ENCODE data around the gene TP53BP2. TPM values are rescaled to one million over a fixed set of nuclear protein-coding genes. Genes with fewer than 3 reads are reported as not detected.

Gene TP53BP2
- total RNA-seq, 6 experiments from 2014 or later, result 13.7 to 46.4 (median 19.0) TPM

DNA sequence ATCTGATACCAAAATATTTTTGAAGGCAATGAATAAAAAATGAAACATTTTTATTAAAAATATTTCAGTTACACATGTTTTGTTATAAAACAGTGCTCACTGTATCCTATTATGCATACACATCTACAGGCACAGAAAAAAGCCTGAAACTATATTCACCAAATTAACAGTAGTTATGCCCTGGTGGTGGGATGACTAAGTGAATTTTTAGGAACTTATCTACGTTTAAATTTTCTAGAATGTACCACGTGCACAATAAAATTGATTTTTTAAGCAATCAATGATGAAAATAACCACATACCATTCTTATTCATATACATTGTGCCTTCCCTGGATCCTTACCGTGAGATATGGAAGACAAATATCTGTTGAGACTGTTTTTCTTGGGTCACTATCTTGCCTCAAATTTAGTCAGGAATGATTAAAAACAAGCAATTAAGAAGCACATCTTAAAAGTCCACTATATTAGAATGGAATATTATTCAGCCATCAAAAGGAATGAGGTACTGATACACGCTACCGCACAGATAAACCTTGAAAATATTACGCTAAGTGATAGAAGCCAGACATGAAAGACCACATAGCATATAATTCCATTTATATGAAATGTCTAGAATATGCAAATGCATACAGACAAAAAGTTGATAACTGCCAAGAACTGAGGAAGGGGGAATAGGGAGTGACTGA is 17.4 kb downstream of the TP53BP2 start:
- TF ChIP-seq, protein P1, sequence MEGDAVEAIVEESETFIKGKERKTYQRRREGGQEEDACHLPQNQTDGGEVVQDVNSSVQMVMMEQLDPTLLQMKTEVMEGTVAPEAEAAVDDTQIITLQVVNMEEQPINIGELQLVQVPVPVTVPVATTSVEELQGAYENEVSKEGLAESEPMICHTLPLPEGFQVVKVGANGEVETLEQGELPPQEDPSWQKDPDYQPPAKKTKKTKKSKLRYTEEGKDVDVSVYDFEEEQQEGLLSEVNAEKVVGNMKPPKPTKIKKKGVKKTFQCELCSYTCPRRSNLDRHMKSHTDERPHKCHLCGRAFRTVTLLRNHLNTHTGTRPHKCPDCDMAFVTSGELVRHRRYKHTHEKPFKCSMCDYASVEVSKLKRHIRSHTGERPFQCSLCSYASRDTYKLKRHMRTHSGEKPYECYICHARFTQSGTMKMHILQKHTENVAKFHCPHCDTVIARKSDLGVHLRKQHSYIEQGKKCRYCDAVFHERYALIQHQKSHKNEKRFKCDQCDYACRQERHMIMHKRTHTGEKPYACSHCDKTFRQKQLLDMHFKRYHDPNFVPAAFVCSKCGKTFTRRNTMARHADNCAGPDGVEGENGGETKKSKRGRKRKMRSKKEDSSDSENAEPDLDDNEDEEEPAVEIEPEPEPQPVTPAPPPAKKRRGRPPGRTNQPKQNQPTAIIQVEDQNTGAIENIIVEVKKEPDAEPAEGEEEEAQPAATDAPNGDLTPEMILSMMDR (IDR thresholded peaks at IDR 0.05), result no peak
- no peak for TF ChIP-seq POLR2A (IDR thresholded peaks at IDR 0.05)
- no peak overlapping the region for H3K4me3 ChIP-seq
- H3K27ac ChIP-seq, result no peak overlapping the region
- WGBS (ENCODE audit: insufficient coverage, low coverage, low lambda C conversion rate, missing lambda C conversion rate), result 85% methylated on average over 6 of the region's 6 CpGs
- H3K4me1 ChIP-seq, result peaks cover 0 to 17% (median 3%) of the 10 kb centered on the region in 4 donors
- no peaks in the 10 kb centered on the region for H3K9me3 ChIP-seq
- DNase-seq, result no peak
- ATAC-seq, result no peak
- intact Hi-C loops (cut with DNase I), result no loop called here
- no peaks in the 10 kb centered on the region for H3K36me3 ChIP-seq
- H3K27me3 ChIP-seq, result no peaks in the 10 kb centered on the region

DNA sequence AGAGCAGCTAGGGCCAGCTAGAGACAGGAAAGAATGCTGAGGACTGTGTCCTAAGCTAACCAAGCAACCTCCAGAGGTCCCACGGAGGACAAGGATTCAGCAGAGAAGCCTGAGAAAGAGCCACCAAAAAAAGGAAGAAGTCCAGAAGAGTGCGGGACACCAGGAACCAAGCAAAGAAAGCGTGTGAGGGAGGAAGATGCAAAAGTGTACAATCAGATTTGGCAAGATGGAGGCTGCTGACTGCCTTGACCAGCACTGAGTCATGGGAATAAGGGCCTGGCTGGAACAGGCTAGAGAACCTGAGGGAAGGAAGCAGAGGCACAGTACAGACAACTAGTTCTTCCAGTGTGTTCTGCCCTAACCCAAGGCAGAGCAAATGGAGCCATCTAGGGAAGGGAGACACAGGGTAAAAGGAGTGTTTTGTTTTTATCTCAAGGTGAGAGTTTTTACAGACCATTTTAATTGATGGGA is 18.5 kb downstream of the TP53BP2 start:
- Histone ChIP-seq H3K4me1 (peaks cover 0 to 13% (median 2%) of the 10 kb centered on the region in 4 donors), H3K27ac (no peak overlapping the region), H3K4me3 (no peak overlapping the region), H3K36me3 (no peaks in the 10 kb centered on the region), H3K27me3 (no peaks in the 10 kb centered on the region), H3K9me3 (no peaks in the 10 kb centered on the region)
- ATAC-seq (peak in 3 of 4 donors; percentile 14 to 37 (median 17)), DNase-seq (no peak)
- intact Hi-C loops (cut with DNase I), result no loop called here
- TF ChIP-seq, protein P1 (IDR thresholded peaks at IDR 0.05), result no peak
- TF ChIP-seq POLR2A (IDR thresholded peaks at IDR 0.05), result no peak
- 64% methylated on average over 3 of the region's 3 CpGs for WGBS (ENCODE audit: insufficient coverage, low coverage, low lambda C conversion rate, missing lambda C conversion rate)

DNA sequence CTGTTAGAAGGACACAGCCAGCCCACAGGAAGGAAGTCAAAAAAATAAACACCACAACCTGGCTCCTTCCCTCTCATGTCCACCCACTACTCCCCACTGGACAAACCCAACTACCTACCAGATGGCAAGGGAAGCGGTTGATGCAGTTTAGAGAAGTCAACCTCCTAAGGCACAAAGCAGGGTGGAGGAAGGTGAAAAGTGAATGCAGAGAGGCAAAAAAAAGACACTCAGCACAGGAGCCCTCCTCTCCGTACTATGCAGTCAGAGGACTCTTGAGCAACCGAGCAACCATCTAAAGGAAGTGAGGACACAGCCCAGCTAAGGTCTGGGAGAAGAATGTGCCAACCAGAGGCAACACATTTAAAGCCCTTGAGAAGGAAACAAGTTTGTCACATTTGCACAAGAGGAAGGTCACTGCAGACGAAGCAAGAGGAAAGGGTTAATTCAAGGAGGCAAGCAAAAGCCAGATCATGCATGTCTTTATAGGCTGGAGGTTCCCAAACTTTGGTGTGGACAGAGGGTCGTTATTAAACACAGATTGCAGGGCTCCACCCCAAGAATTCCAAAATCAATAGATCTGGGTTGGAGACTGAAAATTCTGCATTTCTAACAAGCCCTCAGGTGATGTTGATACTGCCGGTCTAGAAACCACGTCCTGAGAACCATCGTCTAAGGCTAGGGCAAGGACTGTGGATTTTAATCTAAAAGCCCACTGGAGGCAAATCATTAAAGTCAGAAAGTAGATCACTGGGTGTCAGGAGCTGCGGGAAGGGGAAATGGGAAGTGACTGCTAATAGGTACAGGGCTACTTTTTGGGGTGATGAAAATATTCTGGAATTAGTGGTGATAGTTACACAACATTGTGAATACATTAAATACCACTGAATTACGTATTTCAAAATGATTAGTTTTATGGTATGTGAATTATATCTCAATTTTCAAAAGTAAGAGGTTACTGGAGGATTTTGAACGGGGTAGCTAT is 19.7 kb downstream of the TP53BP2 start:
- TF ChIP-seq, protein P1 (IDR thresholded peaks at IDR 0.05), result no peak
- TF ChIP-seq POLR2A (IDR thresholded peaks at IDR 0.05), result no peak
- H3K27ac ChIP-seq, result no peak overlapping the region

DNA sequence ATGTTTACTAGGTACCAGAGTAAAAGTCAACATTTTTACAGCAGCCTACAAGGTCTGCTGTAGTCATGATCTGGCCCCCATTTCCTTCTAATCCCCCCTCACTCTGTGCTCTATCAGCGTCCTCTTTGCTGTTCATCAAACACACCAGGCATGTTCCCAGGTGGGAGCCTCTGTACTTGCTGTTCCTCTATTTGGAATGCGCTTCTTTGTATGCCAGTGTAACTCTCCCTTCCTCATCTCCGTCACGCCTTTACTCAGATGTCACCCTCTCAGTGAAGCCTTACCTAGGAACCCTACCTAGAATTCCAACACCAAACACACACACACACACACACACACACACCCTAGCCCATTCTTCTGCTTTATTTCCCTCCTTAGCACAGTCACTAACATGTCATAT is 21.0 kb downstream of the TP53BP2 start:
- peaks cover 0 to 19% (median 0%) of the 10 kb centered on the region in 4 donors for H3K4me1 ChIP-seq
- WGBS (ENCODE audit: insufficient coverage, low coverage, low lambda C conversion rate, missing lambda C conversion rate), result 60% methylated on average over 3 of the region's 4 CpGs
- H3K27me3 ChIP-seq, result no peaks in the 10 kb centered on the region
- no peak overlapping the region for H3K27ac ChIP-seq
- intact Hi-C loops (cut with DNase I), result no loop called here
- no peaks in the 10 kb centered on the region for H3K36me3 ChIP-seq
- TF ChIP-seq, protein P1 (IDR thresholded peaks at IDR 0.05), result no peak
- TF ChIP-seq POLR2A (IDR thresholded peaks at IDR 0.05), result no peak
- no peaks in the 10 kb centered on the region for H3K9me3 ChIP-seq
- no peak for DNase-seq
- peak in 3 of 4 donors; percentile 14 to 25 (median 25) for ATAC-seq
- H3K4me3 ChIP-seq, result no peak overlapping the region

More for the DNA sequence above, 19.7 kb downstream of the TP53BP2 start:
- H3K27me3 ChIP-seq, result no peaks in the 10 kb centered on the region
- intact Hi-C loops (cut with DNase I), result no loop called here
- peak; percentile 30 to 47 (median 40) for ATAC-seq
- WGBS (ENCODE audit: insufficient coverage, low coverage, low lambda C conversion rate, missing lambda C conversion rate), result 61% methylated on average over 11 of the region's 11 CpGs
- no peak overlapping the region for H3K4me3 ChIP-seq
- no peak for DNase-seq
- H3K4me1 ChIP-seq, result peaks cover 0 to 19% (median 0%) of the 10 kb centered on the region in 4 donors
- no peaks in the 10 kb centered on the region for H3K36me3 ChIP-seq
- H3K9me3 ChIP-seq, result no peaks in the 10 kb centered on the region
